ENCODE data around the gene CSF2.

Gene CSF2

DNA sequence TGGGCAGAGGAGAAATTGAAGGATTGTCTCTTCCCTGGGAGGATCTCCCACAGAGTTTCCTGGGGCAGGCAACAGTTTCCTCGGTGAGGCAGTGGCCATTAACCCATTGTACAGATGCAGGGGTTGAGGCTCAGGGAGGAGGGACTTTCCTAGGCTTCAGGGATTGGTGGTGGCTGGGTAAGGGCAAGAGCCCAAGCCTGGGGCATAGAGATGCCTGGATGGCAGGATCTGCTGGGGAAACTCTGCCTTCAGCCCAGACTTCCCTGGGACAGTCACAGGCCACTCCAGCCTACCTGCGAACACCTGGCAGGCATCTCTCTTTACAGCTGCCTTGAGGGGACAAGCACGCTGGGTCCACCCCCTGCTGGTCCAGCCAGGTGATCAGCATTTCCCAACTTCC, 3.6 kb upstream of the CSF2 start:
- no peak for DNase-seq (ENCODE audit: low spot score)

DNA sequence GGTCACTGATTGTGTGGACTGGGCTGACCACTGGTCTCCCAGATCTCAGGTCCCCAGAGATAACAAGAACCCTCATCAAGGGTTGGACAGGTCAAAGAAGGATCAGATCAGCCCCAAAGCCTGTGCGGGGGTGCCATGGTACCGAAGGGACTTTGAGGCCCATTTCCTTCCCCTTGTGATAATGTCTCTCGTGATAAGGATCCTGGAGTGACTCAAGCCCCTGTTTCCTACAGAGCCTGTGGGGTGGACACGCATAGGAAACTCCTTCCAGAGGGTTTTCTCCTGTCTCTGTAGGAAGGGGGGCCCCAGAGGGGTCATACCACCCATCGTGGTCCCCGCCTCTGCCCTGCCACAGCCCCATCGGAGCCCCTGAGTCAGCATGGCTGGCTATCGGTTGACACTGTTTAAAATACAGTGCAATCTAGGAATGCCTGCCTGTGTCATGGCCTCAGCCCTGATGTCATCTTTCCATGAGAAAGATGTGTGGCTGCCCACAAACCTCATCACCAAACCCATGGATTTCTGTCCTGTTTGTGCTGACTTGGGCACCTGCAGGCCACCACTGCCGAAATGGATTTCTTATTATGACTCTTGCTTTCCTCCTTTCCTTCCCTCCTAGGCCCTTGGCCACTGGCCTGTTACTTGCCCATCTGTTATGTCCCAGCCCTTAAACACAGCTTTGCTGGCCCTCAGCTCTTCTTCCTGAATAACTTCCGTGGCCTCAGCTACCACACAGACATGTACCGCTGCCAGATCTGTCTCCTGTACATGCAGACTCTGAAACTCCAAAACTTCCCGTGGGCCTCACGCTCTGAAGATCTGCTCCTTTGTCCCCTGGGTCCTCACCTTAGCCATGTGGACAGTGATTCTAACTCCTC, 2.9 kb upstream of the CSF2 start:
- DNase-seq (ENCODE audit: low spot score): no peak

DNA sequence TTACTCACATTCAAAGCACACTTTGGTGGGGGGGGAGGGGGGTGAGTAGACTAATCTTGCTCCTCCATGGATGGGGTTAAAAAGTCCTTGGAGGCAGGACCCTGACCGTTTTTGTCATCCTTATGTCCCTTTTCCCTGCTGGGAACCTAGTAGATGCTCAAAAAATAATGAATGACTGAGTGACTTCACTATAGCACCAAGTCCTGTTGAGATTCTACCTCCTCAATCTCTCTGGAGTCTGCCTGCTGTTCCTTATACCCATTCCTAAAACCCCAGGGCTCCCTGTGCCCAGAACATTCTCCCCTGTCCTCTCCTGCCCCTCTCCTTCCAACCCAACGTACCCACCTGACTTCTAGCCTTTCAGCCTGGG, 2.3 kb upstream of the CSF2 start:
- no peak for DNase-seq (ENCODE audit: low spot score)

DNA sequence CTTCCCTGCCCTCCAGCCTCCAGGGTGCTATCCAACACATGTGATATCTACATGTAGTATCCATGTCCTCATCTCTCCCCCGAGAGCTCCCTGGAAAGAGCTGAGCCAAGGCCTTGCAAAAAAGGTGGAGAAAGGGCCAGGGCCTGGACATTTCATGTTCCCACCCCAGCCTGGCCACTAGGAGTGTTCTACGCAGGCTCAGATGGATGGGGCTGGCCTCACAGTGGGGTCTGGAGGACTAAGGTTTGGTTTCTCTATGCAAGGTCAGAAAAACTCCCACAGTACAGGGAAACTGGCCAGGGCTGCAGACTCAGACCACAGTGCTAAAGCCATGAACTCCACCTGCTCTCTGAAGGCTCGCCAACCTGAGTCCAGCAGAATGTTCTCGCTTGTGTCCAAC, 1.5 kb upstream of the CSF2 start:
- no peak for DNase-seq (ENCODE audit: low spot score)

DNA sequence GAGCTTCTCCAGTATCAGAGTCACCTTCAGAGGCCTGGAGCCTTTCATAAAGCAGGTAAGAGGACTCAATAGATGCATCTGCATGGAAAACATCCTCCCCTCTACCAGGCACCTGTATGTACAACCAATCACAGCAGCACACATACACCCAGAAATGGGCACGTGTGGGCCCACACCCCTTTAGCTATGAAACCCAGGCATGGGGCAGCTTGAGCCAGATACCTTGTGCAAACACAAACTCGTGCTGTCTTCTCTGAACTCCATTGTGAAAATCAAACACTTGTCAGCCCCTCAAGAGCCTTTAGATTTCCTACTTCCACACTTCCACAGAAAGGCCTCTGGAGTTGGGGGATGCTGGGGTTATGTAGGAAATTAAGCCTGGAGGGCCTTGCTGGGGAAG, 1.1 kb upstream of the CSF2 start:
- DNase-seq (ENCODE audit: low spot score): no peak

DNA sequence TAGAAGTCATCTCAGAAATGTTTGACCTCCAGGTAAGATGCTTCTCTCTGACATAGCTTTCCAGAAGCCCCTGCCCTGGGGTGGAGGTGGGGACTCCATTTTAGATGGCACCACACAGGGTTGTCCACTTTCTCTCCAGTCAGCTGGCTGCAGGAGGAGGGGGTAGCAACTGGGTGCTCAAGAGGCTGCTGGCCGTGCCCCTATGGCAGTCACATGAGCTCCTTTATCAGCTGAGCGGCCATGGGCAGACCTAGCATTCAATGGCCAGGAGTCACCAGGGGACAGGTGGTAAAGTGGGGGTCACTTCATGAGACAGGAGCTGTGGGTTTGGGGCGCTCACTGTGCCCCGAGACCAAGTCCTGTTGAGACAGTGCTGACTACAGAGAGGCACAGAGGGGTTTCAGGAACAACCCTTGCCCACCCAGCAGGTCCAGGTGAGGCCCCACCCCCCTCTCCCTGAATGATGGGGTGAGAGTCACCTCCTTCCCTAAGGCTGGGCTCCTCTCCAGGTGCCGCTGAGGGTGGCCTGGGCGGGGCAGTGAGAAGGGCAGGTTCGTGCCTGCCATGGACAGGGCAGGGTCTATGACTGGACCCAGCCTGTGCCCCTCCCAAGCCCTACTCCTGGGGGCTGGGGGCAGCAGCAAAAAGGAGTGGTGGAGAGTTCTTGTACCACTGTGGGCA, 642 bp downstream of the CSF2 start:
- no peak for DNase-seq (ENCODE audit: low spot score)

DNA sequence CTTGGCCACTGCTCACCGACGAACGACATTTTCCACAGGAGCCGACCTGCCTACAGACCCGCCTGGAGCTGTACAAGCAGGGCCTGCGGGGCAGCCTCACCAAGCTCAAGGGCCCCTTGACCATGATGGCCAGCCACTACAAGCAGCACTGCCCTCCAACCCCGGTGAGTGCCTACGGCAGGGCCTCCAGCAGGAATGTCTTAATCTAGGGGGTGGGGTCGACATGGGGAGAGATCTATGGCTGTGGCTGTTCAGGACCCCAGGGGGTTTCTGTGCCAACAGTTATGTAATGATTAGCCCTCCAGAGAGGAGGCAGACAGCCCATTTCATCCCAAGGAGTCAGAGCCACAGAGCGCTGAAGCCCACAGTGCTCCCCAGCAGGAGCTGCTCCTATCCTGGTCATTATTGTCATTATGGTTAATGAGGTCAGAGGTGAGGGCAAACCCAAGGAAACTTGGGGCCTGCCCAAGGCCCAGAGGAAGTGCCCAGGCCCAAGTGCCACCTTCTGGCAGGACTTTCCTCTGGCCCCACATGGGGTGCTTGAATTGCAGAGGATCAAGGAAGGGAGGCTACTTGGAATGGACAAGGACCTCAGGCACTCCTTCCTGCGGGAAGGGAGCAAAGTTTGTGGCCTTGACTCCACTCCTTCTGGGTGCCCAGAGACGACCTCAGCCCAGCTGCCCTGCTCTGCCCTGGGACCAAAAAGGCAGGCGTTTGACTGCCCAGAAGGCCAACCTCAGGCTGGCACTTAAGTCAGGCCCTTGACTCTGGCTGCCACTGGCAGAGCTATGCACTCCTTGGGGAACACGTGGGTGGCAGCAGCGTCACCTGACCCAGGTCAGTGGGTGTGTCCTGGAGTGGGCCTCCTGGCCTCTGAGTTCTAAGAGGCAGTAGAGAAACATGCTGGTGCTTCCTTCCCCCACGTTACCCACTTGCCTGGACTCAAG, 1.5 kb downstream of the CSF2 start:
- no peak for DNase-seq (ENCODE audit: low spot score)

DNA sequence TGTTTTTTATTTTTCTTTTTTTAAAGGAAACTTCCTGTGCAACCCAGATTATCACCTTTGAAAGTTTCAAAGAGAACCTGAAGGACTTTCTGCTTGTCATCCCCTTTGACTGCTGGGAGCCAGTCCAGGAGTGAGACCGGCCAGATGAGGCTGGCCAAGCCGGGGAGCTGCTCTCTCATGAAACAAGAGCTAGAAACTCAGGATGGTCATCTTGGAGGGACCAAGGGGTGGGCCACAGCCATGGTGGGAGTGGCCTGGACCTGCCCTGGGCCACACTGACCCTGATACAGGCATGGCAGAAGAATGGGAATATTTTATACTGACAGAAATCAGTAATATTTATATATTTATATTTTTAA, 2.1 kb downstream of the CSF2 start:
- DNase-seq (ENCODE audit: low spot score): no peak

DNA sequence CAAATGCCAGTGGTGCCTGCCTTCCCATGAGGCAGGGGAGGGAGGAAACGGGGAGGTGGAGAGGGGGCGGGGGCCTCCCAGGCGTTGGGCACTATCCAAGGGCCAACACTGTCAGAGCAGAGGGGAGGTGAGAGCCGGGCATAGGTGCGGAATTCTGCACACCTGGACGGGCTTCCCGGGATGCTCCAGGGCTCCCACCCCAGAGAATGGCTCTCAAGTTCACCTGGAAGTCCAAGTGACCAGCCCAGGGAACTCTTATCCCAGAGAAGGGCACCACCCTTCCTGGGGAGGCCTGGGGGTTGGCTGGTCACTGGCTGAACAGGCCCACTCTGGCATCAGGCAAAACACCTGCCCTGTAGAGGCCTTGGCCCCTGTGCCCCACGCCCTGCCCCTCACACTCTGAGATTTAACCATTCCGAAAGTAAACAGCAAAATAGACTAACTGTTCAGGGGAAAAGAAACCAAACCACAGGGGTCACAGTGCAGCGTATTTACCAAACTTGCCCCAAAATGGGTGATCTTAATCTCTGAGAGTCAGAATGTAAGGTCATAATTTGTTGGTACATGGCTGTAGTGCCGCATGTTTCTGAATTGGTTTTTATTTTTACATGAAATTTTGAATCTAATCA, 2.7 kb downstream of the CSF2 start:
- DNase-seq (ENCODE audit: low spot score): no peak

DNA sequence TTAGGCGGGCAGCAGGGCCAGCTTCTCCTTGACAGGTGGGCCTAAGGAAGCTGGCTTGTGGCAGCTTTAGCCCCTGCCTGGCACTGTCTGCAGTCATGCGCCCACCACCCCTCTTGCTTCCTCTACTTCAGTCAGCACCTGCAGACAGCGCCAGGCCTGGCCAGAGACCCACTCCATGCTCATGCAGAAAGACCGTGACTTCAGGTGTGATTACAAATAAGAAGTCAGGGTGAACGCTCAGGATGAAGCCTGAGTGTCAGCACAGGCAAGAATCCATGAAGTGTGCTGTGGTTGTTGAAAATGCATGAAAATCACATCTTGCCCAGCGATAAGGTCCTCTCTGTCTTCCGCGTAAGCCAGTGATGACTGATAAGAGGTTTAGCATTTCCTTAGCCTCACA, 3.4 kb downstream of the CSF2 start:
- no peak for DNase-seq (ENCODE audit: low spot score)

DNA sequence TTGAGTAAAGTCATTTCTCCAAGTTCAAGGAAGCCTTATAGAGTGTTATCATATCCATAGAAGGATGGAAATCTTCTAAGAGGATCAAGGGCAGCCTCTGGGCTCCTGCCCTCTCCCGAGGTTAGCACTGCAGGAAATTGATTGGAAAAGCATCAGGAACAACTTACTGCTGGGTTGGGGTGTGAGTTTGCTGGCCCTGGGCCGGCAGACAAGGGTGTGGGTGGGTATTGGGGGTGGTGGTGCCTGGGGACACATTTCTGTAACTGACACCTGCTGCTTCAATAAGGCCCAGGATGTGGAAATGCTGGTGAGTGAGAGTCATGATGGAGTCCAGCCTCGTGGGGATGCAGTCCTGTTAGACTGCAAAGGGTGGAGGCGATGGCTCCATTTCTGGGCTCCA, 5.5 kb downstream of the CSF2 start:
- DNase-seq (ENCODE audit: low spot score): no peak

DNA sequence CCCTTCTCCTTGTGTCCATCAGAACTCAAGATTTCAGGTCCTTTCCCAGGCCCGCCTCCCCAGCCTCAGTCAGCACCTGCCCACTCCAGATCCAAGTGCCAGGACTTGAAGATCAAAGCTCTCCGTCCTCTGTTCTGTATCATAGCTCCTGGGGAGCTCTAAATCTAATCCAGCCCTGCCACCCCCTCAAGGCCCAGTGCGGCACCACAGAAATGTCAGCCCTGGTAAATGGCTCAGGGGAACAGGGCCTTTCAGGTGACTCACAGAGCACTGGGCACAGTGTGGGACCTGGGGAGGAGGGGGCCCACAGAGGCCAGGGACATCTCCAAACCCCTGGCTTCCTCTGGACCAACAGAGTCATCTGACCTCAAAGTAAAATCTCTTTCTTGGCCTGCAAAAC, 6.0 kb downstream of the CSF2 start:
- no peak for DNase-seq (ENCODE audit: low spot score)

DNA sequence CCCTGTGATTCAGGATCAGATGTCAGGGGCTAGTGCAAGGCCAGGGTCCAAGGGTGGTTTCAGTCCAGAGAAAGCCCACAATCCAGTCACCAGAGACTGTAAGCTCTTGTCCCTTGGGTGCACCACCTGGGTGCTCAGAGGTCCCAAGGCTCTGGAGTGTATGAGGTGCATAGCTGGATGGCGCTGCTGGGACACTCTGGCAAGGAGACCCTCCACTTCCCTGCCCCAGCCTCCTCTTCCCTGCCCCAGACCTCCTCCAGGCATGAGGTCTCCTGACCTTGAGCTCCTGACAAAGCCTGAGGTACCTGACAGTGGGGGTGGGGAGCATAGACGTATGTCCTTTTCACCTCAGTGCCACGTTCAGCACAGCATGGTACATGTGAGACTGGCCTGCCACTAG, 7.0 kb downstream of the CSF2 start:
- no peak for DNase-seq (ENCODE audit: low spot score)

DNA sequence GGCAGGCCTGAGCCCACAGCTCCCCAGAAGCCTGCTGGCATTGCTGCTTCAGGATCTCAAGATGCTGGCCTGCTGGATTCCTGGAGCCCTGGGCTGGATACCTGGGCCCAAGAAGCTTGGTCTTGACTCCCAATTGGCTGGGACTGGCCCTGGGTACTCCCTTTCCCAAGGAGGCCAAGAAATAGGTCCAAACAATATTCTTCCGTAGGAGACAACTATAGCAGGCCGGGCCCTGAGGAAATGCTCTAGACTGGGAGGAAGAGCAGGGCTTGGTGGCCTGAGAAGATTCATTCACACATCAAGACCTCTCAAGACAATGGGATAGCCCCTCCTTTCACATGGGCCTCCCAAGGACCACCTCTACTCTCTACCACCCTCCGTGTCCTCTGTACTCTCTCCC, 7.9 kb downstream of the CSF2 start:
- no peak for DNase-seq (ENCODE audit: low spot score)

DNA sequence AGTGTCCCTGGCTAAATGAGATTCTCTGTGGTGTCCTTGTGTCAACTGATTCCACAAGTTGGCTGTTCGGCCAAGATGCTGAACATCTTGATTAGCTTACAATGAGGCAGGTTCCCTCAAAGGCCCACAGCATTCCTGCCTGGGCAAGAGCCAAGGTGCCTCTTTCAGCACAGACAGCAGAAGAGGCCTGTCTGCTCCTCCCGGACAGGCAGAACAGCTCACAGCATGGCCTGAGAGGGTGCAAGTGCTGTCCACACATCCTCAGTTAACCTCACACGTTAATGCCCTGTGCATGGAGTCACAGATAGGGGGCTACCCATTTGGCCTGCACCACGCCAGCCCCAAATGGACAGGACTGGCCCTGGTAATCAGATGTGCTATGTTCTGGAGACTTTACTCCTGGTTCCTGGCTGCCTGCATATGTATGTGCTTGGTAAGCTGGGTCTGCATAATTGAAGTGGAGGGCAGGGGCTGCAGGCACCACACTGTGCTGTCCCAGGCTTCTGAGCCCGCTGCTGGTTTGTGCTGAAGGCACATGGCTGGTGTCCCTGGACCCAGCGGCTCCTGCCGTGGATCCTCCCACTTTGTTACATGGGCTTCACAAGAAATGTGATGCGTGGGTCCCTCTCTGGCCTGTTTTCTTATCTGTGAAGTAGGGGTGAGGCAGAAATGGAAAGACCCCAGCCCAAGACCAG, 8.9 kb downstream of the CSF2 start:
- DNase-seq (ENCODE audit: low spot score): no peak

DNA sequence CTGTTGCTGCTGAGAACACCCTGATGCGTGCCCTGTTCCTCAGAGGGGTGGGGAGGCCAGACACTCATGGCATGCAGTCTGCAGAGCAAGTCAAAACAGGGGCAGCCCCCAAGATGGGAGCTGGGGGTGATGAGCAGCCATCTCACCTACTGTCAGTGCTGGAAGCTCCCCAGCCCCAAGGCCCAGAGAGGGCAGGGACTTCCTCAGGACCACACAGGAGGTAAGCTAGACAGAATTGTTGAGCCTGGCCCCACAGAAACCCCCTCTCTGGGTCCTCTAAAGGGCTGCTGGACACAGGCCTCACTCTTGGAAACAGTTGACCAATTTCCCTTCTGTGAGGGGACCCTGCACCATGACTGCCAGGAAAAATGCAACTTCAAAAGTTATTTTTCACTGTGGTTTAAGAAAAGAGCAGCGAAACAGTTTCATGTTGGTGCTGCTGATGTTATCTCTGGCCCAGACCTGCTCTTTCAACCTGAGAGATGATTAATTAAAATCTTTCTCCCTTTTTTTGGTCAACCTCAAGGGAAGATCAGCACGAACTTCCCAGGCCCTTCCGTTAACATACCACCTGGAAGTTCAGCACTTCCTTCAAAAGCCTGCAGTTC, 9.6 kb downstream of the CSF2 start:
- DNase-seq (ENCODE audit: low spot score): no peak

DNA sequence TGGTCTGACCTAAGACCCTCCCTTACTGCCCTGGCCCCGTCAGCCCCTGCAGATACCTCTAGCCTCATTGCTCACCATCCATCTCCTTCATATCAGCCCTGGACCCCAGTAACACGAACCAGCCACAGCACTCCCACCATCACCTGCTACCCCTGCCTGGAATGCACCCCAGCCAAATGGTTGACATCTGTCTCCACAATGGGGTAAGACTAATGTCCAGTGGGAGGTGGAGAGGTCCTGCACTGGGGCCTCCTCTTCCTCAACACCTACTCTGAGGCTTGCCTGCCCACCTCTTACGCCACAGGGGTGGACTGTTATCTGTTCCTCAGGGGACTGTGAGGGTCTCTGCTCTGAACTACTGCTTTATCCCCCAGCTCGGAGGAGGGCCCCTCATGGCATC, 12.1 kb downstream of the CSF2 start:
- no peak for DNase-seq (ENCODE audit: low spot score)

DNA sequence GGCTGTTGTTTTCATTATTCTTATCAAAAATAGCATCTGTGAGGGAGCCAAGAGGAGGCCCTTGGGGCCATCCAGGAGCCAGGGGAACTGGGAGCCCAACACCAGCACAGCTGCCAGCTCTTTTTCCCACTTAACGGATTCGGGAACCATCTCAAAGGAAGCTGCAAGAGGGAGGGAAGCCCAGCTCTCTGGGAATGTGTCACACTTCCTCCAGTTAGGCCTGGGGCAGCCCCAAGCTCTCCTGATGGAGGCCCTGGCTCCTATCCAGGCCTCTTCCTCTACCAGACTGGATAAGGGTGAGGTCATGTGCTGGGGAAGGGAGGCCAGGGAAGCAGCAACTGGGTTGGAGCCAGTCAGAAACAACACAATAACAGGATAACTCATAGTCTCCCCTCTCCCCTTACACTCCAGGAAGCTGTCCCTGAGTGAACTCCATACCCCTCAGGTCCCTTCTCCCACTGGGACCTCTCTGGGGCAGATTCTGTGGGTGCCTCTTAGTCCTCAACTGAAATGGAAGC, 12.7 kb downstream of the CSF2 start:
- peak; percentile 49 for DNase-seq (ENCODE audit: low spot score)

DNA sequence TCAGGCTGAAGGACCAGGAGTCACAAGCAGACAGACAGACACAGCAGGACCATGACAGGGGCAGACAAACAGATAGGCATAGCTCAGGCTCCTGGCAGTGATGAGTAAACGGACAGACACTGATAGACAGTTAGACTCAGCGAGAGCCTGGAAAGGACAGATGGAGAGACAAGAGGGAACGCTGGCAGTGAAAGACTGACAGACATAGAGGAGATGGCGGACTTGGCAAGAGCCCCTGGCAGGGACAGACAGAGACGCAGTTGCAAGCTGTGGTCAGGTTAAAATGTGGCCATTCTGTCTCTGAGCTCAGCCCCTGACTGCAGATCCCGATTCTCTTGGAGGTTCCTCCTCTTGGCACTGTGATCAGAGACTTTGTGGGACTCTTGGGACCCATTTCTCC, 13.6 kb downstream of the CSF2 start:
- DNase-seq (ENCODE audit: low spot score): no peak

DNA sequence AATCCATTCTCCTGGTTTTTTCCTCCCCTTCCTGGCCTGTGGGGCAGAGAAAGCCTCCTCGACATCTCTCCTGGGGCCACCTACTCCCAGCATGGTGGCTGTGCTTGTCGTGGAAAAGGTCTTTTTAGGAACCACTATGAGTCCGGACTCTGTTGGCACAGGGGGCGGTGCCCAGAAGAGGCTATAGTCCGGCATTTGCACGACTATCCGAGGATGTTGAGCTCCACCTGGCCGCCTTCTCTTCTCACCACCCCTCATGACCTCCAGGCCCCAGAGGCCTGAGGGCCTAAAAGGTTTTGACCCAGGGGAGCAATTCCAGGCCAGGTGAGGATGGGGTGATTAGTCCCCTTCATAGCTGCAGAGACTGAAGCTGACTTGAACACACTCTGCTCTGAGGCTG, 14.1 kb downstream of the CSF2 start:
- DNase-seq (ENCODE audit: low spot score): no peak

DNA sequence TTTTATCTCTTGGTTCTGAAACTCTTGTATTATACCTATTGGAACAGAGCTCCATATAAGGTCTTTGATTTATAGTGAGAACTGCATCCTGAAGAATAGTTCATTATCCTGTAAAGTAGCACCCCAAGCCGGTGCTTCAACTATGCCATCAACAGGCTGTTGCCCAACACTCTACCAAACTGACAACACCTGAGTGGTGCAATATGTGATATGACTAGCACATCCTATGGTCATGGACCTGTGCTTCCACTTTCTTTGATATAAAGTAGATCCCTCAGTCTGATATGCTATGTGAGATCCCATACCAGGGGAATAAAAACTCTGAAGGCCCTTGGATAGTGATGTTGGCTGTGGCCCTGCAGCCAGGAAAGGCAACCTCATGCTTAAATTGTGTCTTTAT, 15.8 kb downstream of the CSF2 start:
- DNase-seq (ENCODE audit: low spot score): no peak

All from RKO (cell line).